HG02798 (cell line): ENCODE measurements around the gene MAP4.

Source experiments
- ATAC-seq: cut with Tn5 transposase; IDR thresholded peaks from one replicate; pipeline ENCODE4 v1.9.1; 2021; ENCODE audit warnings: mild to moderate bottlenecking; ENCODE audit not compliant: unreplicated experiment, poor library complexity

MAP4 gene

DNA sequence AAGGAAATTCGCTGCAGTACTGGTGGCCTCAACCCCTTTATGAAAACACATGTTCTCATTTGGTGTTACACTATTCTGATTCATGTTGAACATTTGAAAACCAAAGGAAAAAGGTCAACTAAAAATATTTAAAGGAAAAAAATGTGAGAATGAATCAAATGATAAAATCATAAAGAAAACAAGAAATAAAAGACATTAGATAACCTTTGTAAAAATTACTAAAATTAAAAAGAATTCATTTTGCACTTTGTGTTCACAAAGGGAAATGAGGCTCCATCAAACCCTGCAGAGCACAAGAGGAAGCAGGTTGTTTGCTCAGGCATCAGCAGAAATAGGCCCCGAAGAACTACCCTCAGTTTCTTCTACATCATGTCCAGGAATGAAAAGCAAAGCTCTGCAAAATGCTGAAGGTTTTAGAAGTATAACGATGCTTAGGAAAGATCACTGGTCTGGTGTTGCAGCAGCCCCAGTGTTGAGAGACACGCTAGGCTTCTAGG, 41.2 kb downstream of the MAP4 start:
- no peak for ATAC-seq

DNA sequence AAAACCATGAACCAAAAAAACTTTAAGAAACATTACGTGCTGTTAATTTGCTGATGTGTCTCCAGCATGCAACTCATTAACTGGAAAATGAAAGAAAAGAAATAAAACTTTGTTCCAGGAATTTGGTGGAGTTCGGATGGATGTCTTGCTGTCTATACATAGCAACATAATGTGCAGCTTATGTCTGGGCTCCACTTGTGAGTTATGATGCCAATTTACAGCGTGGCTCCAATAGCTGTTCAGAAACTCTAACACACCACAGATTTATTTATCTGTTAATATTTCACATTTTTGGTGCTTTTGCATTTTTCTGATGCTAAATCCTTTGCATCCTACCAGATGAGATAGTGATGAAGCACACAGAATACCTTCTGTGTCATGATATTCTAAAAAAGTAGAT, 45.1 kb downstream of the MAP4 start:
- no peak for ATAC-seq

DNA sequence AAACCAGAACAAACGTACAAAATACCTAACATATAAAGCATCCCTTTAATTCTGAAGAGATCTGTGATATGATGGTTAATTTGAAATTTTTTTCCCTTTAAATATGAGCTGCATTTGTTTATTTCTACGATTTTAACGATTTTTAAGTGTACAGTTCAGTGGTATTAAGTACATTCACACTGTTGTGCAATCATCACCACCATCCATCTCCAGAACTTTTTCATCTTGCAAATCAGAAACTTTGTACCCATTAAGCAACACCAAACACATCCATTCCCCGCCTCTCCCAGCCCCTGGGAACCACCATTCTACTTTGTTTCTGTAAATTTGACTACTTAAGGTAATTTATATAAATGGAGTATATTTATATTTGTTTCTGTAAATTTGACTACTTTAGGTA, 51.5 kb downstream of the MAP4 start:
- ATAC-seq, result no peak

DNA sequence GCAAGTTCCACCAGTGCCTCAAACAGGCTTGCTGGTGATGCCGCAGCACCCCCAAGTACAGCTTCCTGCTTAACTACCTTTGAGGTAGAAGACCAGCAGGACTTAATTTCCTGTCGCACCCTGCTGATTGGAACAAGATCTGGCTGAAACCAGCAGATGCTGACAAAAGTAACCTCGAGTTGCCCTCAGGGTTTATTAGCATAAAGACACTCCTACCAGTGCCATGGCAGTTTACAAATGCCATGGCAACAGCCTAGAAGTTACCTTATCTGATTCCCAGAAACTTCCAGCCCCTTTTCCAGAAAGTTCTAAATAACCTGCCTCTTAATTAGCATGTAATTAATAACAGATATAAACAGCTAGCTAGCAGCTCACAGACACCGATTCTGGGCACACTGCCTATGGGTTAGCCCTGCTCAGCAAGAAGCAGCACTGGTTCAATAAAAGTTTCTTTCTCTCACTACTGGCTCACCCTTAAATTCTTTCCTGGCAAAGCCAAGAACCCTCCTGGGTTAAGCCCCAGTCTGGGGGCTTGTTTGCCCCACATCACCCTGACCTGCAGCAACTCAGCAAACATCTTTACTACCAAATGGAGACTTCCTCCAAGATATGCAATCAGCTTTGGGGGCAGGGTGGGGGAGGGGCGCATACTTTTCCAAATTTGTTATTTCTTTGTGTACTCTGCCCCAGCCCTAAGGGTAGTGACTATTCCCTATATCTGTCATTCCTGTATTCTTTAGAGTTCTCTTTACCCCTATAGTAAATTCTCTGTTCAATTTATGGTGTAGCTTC, 54.2 kb downstream of the MAP4 start:
- no peak for ATAC-seq

DNA sequence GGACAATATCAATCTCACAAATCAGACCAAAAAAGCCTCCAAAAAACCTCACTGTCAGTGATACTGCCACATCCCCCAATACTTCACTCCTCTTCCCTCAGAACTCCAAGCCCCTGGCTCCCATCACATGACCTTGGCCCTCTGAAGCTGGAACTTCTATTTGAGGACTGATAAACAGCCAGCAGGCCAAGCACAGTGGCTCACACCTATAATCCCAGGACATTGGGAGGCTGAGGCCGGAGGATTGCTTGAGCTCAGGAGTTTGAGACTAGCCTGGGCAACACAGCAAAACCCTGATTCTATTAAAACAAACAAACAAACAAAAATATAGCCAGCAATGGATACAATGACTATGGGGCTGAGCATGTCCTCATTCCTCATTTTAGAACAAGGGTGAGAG, 55.2 kb downstream of the MAP4 start:
- ATAC-seq, result no peak

DNA sequence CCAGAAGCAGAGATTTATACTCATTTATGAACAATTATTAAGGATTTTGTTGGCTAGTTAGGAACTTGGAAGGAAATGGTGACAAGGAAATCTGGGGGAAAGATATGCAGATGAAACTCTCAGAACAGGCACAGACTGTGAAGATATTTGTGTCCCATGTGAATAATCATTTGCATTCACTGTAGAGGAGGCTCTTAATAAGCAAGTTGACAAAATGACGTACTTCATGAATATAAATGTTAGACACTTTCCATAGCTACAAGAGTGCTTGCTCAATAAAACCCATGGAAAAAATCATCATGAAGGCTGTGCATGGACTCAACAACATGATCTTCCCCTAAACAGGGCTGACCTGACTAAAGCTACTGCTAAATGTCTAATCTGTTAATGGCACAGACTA, 59.7 kb downstream of the MAP4 start:
- ATAC-seq, result no peak

DNA sequence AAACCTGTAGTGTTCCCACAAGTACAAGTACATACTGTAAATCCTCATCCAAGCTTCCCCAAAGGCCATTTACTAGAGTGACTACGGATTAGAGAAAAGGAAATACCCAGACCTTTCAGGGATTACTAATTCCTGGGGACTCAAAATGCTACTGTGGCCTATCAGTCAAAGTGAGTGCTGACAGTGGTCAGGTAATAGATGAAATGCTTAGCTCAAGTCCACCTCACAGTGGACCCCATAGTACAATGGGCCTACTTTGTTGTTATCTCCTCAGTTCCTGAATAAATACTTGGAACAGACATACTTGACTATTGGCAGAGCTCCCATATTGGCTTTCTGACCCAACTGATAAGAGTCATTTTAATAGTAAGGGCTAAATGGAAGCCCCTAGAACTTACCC, 61.6 kb downstream of the MAP4 start:
- ATAC-seq, result no peak

DNA sequence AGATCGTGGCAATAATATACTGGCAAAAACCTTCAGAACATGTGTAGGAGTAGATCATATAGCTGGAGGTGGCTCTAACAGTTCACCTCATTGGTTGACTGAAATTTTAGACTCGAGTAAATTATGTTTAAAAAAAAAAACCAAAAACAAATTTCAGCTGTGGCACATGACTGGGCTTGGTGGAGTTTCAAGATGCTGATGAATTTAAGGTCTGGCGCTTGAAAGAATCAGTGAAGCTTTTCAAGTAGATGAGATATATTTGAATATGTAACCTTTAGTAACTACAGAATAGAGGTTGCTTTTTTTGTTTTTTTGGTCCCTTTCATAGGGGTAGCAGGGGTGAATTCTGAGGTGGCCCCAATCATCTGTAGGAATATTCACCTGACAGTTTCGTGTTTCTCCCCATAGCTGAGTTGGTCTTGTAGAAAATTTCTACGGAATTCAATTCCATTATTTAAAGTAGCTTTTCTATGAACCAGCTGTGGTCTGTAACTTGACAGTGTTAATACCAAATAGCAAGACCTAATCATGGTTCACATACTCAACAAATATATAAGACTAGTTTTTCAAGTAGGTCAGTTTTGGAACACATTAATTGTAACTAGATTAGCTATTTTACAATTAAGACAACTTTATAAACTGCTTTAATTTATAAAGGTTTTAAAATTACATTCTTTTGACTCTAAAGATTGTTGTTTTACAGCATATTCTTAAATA, 65.6 kb downstream of the MAP4 start:
- ATAC-seq, result no peak

DNA sequence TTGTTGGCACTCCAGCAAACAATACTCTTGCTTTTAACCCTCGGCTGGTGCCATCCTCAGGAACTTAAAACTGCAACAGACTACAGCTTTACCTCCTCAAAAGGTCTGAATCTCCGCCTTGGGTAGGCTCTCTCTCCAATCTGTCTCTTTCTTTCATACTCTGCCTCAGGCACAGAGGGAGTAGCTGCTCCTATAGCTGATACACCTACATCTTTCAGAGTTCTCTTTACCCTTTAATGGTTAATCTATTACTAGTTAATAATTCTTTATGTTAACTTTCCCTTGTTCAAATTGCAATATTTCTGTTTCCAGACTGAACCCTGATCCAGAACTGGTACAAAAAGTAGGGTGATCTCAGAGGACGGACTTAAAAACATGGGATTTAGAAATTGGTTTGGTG, 66.2 kb downstream of the MAP4 start:
- no peak for ATAC-seq

DNA sequence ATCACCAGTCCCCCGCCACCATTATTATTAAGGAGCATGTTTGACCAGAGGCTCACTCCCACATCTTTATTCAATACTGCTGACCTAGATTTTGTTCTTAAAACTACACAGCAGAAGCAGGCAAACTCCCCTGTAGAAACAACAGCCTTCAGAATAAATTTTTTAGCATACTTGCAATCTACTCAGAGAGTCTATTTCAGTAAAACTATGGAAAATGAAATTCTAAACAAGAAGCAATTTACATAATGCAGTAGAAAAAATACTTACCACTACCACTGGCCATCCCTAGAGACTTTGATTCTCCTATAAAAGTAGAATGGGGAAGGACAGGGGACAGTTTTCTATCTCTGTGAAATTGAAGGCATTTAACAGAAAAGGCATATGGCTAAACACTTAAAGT, 76.0 kb downstream of the MAP4 start:
- ATAC-seq, result no peak

DNA sequence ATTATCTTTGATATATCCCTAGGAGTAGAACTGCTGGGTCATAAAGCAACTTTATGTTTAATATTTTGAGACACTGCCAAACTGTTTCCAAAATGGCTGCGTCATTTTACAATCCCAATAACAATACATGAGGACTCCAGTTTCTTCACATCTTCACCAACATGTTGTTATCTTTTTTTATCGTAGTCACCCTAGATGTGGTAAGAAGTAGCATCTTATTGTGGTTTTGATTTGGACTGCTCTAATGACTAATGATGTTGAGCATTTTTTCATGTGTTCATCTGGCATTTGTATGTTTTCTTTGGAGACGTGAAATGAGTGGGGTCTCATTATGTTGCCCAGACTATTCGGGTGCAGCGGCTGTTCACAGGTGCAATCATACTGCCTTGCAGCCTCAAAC, 83.8 kb downstream of the MAP4 start:
- ATAC-seq, result no peak

DNA sequence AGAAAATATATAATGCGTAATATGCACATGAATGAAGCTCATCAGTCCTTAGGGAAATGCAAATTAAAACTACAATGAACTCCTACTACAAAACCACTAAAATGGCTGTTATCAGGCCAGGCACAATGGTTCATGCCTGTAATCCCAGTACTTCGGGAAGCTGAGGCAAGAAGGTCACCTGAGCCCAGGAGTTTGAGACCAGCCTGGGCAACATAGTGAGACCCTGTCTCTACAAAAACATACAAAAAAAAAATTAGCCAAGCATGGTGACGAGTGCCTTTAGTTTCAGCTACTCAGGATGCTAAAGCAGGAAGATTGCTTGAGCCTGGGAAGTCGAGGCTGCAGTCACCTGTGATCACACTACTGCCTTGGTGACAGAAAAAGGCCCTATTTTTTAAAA, 85.2 kb downstream of the MAP4 start:
- ATAC-seq, result no peak

DNA sequence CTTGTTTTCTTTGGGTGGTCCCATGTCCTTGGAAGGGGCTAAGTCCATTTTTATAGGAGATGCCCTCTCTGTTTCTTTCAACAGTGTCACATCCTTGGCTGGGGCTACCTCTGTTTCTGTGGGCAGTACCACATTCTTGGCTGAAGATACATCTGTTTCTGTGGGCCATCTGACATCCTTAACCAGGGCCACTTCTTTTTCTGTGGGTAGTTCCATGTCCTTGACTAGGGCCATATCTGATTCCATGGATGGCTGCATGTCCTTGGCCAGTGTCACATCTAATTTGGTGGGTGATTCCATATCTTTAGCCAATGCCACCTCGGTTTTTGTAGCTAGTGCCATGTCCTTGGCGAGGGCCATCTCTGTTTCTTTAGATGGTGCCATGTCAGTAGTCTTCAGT, 99.5 kb downstream of the MAP4 start:
- no peak for ATAC-seq

DNA sequence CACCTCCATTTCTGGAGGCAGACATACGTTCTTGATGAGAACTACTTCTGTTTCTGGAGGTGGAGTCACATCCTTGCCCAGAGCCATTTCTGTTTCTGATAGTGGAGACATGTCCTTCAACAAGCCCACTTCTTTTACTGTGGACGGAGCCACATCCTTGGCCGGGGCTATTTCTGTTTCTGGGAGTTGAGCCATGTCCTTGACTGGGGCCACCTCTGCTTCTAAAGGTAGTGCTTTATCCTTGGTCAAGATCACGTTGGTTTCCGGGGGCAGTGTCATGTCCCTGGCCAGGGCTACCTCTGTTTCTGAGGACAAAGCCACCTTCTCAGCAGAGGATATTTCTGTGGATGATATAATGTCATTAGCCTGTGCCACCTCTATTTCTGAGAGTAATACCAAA, 100.0 kb downstream of the MAP4 start:
- no peak for ATAC-seq

DNA sequence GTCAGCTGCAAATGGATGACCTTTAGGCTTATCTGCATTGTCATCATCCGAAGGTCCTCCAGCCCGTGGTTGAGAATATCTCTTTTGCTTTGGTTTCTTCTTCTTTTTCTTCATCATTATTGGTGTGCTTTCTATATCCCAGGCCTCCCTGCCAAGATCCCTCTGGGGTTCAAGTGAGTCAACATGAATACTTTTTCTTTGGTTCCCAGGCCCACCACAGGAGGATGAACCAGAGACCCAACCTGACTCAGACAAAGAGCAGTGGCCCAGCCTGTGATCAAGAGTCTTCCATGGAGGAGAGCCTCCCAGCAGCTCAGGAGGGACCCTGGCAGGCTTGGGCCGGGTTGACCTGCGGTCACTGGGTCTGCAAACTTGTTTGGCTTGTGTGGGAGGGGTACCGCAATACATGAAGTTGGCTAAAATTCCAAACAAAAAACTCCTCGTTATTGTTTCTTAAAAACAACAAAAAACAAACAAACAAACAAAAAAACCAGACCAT, 104.2 kb downstream of the MAP4 start:
- no peak for ATAC-seq

DNA sequence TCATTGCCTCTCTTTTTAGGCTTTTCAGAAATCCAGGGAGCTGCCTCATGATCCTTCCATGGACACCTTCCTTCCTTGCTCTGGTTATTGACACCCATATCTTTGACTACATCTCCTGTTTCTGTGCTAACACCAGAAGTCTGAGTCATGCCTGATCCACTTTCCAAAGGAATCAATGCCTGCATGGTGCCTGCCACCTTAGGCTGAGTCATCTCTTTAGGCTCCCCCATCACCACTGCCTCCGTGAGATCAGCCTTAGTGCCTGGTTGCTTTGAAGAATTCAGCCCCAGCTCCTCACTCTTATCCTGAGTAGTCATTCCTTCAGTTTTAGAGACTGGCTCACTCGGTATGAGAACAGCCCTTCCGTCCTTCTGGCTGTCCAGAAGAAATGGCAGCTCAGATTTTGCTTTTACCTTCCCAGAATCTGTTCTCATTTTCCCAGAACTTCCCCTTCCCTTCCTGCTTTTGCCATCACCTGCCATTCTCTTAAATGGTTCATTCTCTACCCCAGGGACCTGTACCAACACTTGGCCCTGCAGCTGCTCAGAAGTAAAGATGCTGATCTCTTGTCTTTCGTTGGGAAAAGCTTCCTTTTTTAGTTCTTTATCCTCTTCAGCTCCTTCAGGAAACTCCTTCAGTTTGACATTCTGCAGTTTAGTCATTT, 105.3 kb downstream of the MAP4 start:
- no peak for ATAC-seq

DNA sequence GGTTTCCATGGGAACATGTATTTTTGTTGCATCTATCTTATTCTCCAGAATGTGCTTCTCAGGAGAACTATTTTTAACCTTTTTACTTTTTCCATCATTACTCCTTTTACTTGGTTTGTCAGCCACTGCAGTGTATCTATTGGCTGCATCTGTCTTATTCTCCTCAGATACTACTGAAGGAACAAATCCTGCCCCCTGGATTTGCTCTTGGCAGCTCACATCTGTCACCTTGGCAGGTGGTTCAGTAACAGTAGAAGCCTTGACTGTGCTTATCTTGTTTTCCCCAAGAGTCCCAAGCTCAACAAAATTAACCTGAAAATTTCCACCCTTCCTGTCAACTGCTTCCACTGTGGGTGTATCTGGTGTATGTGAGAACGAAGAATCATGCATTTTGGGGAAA, 106.0 kb downstream of the MAP4 start:
- no peak for ATAC-seq

DNA sequence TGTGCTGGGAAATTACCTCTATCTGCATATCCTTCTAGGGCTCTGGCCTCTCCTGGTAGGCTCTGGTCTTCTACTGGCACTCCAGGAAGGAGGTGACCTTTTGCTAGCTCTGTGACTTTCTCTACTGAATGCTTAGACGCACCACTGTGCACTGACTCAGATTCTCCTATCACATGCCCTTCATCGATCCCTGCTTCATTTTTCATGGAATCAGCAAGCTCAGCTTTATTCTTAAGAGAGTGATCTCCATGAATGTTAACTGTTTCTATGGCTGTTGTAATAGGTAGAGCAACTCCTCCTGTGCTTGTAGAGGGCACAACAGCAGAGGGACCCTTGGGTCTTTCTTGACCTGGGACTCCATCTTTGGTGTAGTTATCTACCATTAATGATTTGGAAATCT, 106.6 kb downstream of the MAP4 start:
- no peak for ATAC-seq

DNA sequence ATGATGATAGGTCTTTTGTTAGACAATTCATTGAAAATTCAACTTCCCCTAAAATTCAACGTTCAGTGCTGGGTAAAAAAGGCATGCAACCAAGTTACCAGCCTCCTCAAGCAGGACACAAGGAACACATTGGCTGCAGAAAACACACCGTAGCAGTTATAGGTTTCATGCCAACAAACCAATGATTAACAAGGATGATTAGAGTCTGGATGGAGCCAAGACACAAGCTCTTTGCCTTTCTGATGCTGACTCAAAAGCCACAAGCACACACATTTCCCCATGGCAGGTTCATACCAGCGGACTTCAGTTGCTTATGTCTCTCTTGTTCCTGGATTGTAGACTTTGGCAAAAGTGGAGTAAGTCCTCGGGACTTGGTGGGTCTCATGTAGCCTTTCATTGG, 107.5 kb downstream of the MAP4 start:
- no peak for ATAC-seq

DNA sequence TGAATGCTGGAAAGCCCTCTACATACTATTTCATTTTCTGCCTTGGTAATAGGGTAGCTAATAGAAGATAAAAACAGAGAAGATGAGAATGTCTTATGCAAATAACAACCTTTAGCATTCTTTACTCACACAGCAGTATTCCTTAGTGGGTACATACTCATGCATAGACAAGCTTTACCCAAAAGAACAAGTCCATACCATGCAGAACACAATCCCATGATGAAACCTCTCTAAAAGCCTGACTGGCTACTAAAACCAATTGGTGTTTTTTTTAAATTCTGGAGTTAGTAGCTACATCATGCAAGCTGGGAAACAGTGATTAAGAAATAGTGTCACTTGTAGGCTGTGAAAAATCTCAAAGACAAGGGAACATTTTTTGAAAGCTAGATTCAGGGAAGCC, 108.4 kb downstream of the MAP4 start:
- ATAC-seq, result no peak

DNA sequence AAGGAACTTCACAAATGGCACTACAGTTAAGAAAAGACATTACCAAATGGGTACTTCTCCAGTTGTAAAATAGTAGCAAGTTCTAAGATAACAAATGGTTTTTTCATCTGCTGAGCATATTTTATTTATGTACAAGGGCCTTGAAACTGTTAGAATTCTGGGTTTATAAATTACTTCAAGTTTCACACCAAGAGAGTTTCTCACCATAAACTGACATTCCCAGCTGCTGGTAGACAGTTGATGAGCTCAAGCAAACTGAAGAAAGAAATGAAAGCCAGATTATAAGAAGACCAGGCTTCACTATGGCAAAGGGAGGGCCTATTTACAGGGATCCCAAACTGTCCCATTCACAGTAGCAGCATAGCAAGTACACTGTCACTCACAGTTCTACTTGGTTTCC, 113.5 kb downstream of the MAP4 start:
- ATAC-seq, result no peak
